Bronchial epithelial cell (primary cell): ENCODE data around the gene TIE1. TPM values are rescaled to one million over a fixed set of nuclear protein-coding genes. Genes with fewer than 3 reads are reported as not detected.
"Not testable (repeated sequence)": the region's sequence is repeated elsewhere in the genome, so short reads cannot be mapped to it uniquely, and the experiment has no call there.

Experiments used
- DNase-seq: peaks from one replicate; pipeline ENCODE4 v3.0.0-alpha.2; 2010; ENCODE audit warnings: low read depth
- FAIRE-seq: peaks from 2 replicates; lab custom pipeline; 2011; peaks lifted over from hg19 to GRCh38; lab: Jason Lieb, UNC
- H3K27me3 ChIP-seq: 2 replicates; pipeline ENCODE4 v1.5.1; 2011; ENCODE audit warnings: low read length; ENCODE audit not compliant: control insufficient read depth, insufficient read depth
- H3K36me3 ChIP-seq: 2 replicates; pipeline ENCODE4 v1.5.1; 2011; ENCODE audit warnings: low read length; ENCODE audit not compliant: control insufficient read depth, insufficient read depth
- H3K4me3 ChIP-seq: 2 replicates; pipeline ENCODE4 v1.5.1; 2011; ENCODE audit warnings: mild to moderate bottlenecking, low read depth, low read length, control low read depth
- CTCF ChIP-seq: IDR thresholded peaks from 2 replicates; pipeline ENCODE4 v1.5.1; 2011; ENCODE audit warnings: mild to moderate bottlenecking, moderate library complexity, low read length, control low read depth, inconsistent platforms; ENCODE audit not compliant: insufficient read depth, severe bottlenecking
- total RNA-seq: library from RNA; depleted of rRNA; stranded (reverse); fragments of >200 nt; gene quantifications from 2 replicates; pipeline ENCODE4 v1.2.1, GENCODE V29; 2014

The TIE1 gene
- total RNA-seq, 1 donor from 2014 or later: 0.53 TPM

GRCh38 chr1:43368646-43369020, 67.9 kb downstream of the TIE1 start:
- no peak for TF ChIP-seq CTCF
- FAIRE-seq: no peak
- Histone ChIP-seq H3K27me3 (no peaks in the 10 kb centered on the region), H3K36me3 (peaks cover 21% of the 10 kb centered on the region), H3K4me3 (peak overlapping the region; percentile 74)
- no peak for DNase-seq

DNA sequence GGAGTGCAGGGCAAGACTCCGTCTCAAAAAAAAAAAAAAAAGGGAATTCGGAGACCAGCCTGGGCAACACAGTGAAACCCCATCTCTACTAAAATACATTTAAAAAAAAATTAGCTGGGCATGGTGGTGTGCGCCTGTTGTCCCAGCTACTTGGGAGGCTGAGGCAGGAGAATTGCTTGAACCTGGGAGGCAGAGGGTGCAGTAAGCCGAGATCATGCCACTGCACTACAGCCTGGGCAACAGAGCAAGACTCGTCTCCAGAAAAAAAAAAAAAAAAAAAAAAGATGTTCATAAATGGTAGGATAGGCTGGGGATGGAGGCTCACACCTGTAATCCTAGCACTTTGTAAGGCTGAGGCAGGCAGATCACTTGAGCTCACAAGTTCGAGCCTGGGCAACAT, 69.0 kb downstream of the TIE1 start:
- not testable (repeated sequence) for FAIRE-seq, H3K4me3 ChIP-seq, H3K36me3 ChIP-seq, H3K27me3 ChIP-seq, DNase-seq

- H3K4me3 ChIP-seq: no peak overlapping the region
- peaks cover 1% of the 10 kb centered on the region for H3K36me3 ChIP-seq
- DNase-seq (no peak), FAIRE-seq (no peak)
- TF ChIP-seq CTCF: no peak
- no peaks in the 10 kb centered on the region for H3K27me3 ChIP-seq
Observed at GRCh38 chr1:43370564-43370963, 69.8 kb downstream of the TIE1 start.

DNA sequence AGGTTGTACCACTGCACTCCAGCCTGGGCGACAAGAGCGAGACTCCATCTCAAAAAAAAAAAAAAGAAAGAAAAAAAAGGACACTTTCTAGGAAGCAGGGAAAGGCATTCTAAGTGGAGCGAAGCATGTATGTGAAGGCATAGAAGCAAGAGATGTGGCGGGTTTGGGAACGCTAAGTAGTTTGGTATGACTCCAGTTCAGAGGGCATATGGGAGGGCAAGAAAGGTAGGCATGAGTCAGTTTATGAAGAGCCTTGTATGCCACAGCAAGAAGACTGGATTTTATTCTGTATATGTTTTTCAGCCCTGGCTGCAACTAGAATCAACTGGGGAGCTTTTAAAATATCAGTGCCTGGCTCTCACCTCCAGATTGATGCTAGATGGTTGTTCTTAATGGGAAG, 71.4 kb downstream of the TIE1 start:
- H3K36me3 ChIP-seq: no peaks in the 10 kb centered on the region
- no peak for TF ChIP-seq CTCF
- peak; percentile 63 for DNase-seq
- H3K4me3 ChIP-seq: no peak overlapping the region
- no peak for FAIRE-seq
- no peaks in the 10 kb centered on the region for H3K27me3 ChIP-seq

Other genes with a start within 250 kb of the TIE1 start
- 161 and 186 TPM in 2 replicates for gene EBNA1BP2, start 128.7 kb upstream of the TIE1 start, total RNA-seq
- under 0.01 TPM in 1 of 2 replicates, not detected in the other for gene CFAP57, start 128.7 kb upstream of the TIE1 start, total RNA-seq
- gene TMEM125, start 31.0 kb upstream of the TIE1 start, total RNA-seq: 9.5 and 23.9 TPM in 2 replicates
- gene C1orf210, start 15.4 kb upstream of the TIE1 start, total RNA-seq: 3.4 and 11.4 TPM in 2 replicates
- not detected in 2 replicates for gene MPL, start 36.8 kb downstream of the TIE1 start, total RNA-seq
- gene CDC20, start 58.0 kb downstream of the TIE1 start, total RNA-seq: 2.6 and 3.1 TPM in 2 replicates
- 55.8 and 75.8 TPM in 2 replicates for gene ELOVL1, start 67.0 kb downstream of the TIE1 start, total RNA-seq
- 78.1 and 83.2 TPM in 2 replicates for gene MED8, start 88.8 kb downstream of the TIE1 start, total RNA-seq
- 12.6 and 16.5 TPM in 2 replicates for gene SZT2, start 88.9 kb downstream of the TIE1 start, total RNA-seq
- 21.8 and 28.7 TPM in 2 replicates for gene HYI, start 152.9 kb downstream of the TIE1 start, total RNA-seq
- 127 and 202 TPM in 2 replicates for gene PTPRF, start 229.9 kb downstream of the TIE1 start, total RNA-seq